CD14-positive monocyte (primary cell): ENCODE data around the gene CDH4. TPM values are rescaled to one million over a fixed set of nuclear protein-coding genes. Genes with fewer than 3 reads are reported as not detected.

Experiments used
- DNase-seq, 3 donors: peaks; one replicate each; pipeline ENCODE4 v3.0.0-alpha.2; 2011 to 2022
- H2AFZ ChIP-seq: 2 replicates; pipeline ENCODE4 v1.6.0; 2012; ENCODE audit warnings: mild to moderate bottlenecking, low read depth, low read length, inconsistent platforms; ENCODE audit not compliant: insufficient read depth, poor library complexity, severe bottlenecking
- H3K27ac ChIP-seq, 2 donors: 1 replicate in 1 of 2; 2 replicates in 1 of 2; pipeline ENCODE4 v1.5.1; 2012 to 2013; ENCODE audit warnings: low read length in 2 of 2, control low read depth in 1 of 2, inconsistent platforms in 1 of 2, low read depth in 1 of 2, mild to moderate bottlenecking in 1 of 2
- H3K27me3 ChIP-seq, 2 donors: one replicate each; pipeline versions ENCODE4 v1.6.0 to v1.6.1; 2011 to 2013; ENCODE audit warnings: low read length in 2 of 2; ENCODE audit not compliant: control insufficient read depth in 2 of 2, insufficient read depth in 2 of 2
- H3K36me3 ChIP-seq, 2 donors: replicated peaks in 1 of 2; 1 replicate in 1 of 2; 2 replicates in 1 of 2; pipeline versions ENCODE4 v1.5.1 to v1.6.1; 2012 to 2013; ENCODE audit warnings: low read length in 2 of 2, control low read depth in 1 of 2, inconsistent platforms in 1 of 2, mild to moderate bottlenecking in 1 of 2; ENCODE audit not compliant: insufficient read depth in 2 of 2, control insufficient read depth in 1 of 2
- H3K4me1 ChIP-seq, 2 donors: 1 replicate in 1 of 2; 2 replicates in 1 of 2; pipeline versions ENCODE4 v1.5.1 to v1.6.1; 2012 to 2013; ENCODE audit warnings: low read length in 2 of 2, control low read depth in 1 of 2, inconsistent platforms in 1 of 2, mild to moderate bottlenecking in 1 of 2, moderate library complexity in 1 of 2; ENCODE audit not compliant: insufficient read depth in 2 of 2, control insufficient read depth in 1 of 2
- H3K4me2 ChIP-seq: replicated peaks from 2 replicates; pipeline ENCODE3; 2012; ENCODE audit warnings: low read length, moderate library complexity, mild to moderate bottlenecking; ENCODE audit not compliant: poor library complexity, severe bottlenecking; ENCODE audit errors: extremely low read depth
- H3K4me3 ChIP-seq, 3 experiments: fragments of 200-600 bp in 1 of 3; sonication (generic) in 1 of 3; replicated peaks in 1 of 3; 1 replicate in 2 of 3; 2 replicates in 1 of 3; pipeline ENCODE4 v1.5.1; 2011 to 2013; ENCODE audit warnings: low read length in 3 of 3, mild to moderate bottlenecking in 3 of 3, control low read depth in 2 of 3, low read depth in 2 of 3, inconsistent platforms in 1 of 3, moderate library complexity in 1 of 3
- H3K79me2 ChIP-seq: 2 replicates; pipeline ENCODE4 v1.6.0; 2012; ENCODE audit warnings: mild to moderate bottlenecking, control low read depth, inconsistent platforms, low read length, moderate library complexity; ENCODE audit not compliant: insufficient read depth
- H3K9ac ChIP-seq: 2 replicates; pipeline ENCODE4 v1.6.0; 2017; ENCODE audit warnings: low read length, mild to moderate bottlenecking; ENCODE audit not compliant: insufficient read depth, poor library complexity, severe bottlenecking
- H3K9me3 ChIP-seq, 2 donors: replicated peaks in 1 of 2; 1 replicate in 1 of 2; 2 replicates in 1 of 2; pipeline versions ENCODE4 v1.5.1 to v1.6.1; 2012 to 2013; ENCODE audit warnings: low read length in 2 of 2, control low read depth in 1 of 2; ENCODE audit not compliant: control insufficient read depth in 1 of 2, insufficient read depth in 1 of 2
- H4K20me1 ChIP-seq: 2 replicates; pipeline ENCODE4 v1.6.0; 2012; ENCODE audit warnings: mild to moderate bottlenecking, low read length, control low read depth, moderate library complexity; ENCODE audit not compliant: insufficient read depth
- H3K27ac Mint-ChIP-seq, 7 donors: one replicate each; pipeline ENCODE4 v1.8.0; 2020; ENCODE audit warnings: mild to moderate bottlenecking in 7 of 7, mixed read lengths in 7 of 7, moderate library complexity in 6 of 7, inconsistent platforms in 2 of 7
- H3K27me3 Mint-ChIP-seq, 3 donors: one replicate each; pipeline ENCODE4 v1.8.0; 2021 to 2022; ENCODE audit warnings: low read depth in 3 of 3, mild to moderate bottlenecking in 3 of 3, mixed read lengths in 3 of 3, moderate library complexity in 3 of 3, inconsistent platforms in 1 of 3
- H3K36me3 Mint-ChIP-seq, 2 donors: one replicate each; pipeline ENCODE4 v1.8.0; 2020; ENCODE audit warnings: mixed read lengths in 2 of 2, inconsistent platforms in 1 of 2, mild to moderate bottlenecking in 1 of 2
- H3K4me1 Mint-ChIP-seq: one replicate; pipeline ENCODE4 v1.8.0; 2020; ENCODE audit warnings: mild to moderate bottlenecking, mixed read lengths
- H3K4me3 Mint-ChIP-seq, 2 donors: one replicate each; pipeline ENCODE4 v1.8.0; 2020; ENCODE audit warnings: mild to moderate bottlenecking in 2 of 2, mixed read lengths in 2 of 2, moderate library complexity in 1 of 2
- H3K9me3 Mint-ChIP-seq, 7 donors: one replicate each; pipeline ENCODE4 v1.8.0; 2020 to 2022; ENCODE audit warnings: mixed read lengths in 7 of 7, mild to moderate bottlenecking in 6 of 7, moderate library complexity in 6 of 7, inconsistent platforms in 2 of 7
- CTCF ChIP-seq: fragments of 200-600 bp; IDR thresholded peaks from one replicate; pipeline ENCODE4 v1.8.0; 2022; ENCODE audit warnings: antibody characterized with exemption, mild to moderate bottlenecking
- WGBS: methylation state at CpG from one replicate; pipeline ENCODE4 v1.1.5; 2013; ENCODE audit warnings: missing lambda C conversion rate; ENCODE audit not compliant: insufficient coverage; 5-methylcytosine and 5-hydroxymethylcytosine counted together
- intact Hi-C, 2 donors: fragments of 100-400 bp; cut with micrococcal nuclease; formaldehyde crosslinking; loops; one replicate each; pipeline versions ENCODE4 v1.15.0 to v1.15.1; 2023
- polyA plus RNA-seq, 3 donors: library from polyadenylated mRNA; depleted of rRNA in 1 of 3; unstranded in 2 of 3; stranded (reverse) in 1 of 3; fragments of 300-500 nt in 2 of 3; fragments of >200 nt in 1 of 3; fragmentation: Illumina TruSeq in 2 of 3; gene quantifications; 1 replicate in 2 of 3; 2 replicates in 1 of 3; pipeline ENCODE4 v1.2.3, GENCODE V29; 2012 to 2021

Gene CDH4
- polyA plus RNA-seq, 3 donors: not detected

DNA sequence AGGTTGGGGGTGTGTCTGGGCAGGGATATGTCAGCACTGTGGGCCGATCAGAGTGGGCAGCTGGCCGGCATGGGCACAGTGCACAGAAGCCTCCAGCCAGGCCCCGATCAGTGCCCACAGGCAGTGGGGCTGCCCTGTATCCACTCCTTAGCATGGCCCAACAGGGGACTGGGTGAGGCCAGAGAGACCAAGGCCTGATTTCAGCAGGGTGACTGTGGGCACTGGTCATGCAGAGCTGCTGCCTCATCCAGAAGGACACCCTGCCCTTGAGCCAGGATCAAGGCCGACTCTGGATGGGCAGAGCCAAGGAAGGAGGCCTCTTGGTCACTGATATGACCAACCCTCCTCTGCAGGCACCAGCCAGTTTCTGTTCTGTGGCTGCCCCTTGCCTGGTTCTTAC lies 159.7 kb downstream of the CDH4 start:
- no peaks in the 10 kb centered on the region for H3K27me3 ChIP-seq
- intact Hi-C loops: no loop called here
- no peak for TF ChIP-seq CTCF
- H3K4me1 ChIP-seq: no peaks in the 10 kb centered on the region
- H3K79me2 ChIP-seq: no peaks in the 10 kb centered on the region
- no peaks in the 10 kb centered on the region for H3K36me3 ChIP-seq
- H3K27ac ChIP-seq: no peak overlapping the region
- H3K9me3 ChIP-seq: peaks cover 61 to 85% of the 10 kb centered on the region in 2 donors
- no peak overlapping the region for H3K27ac Mint-ChIP-seq
- H3K27me3 Mint-ChIP-seq: no peaks in the 10 kb centered on the region
- no peak overlapping the region for H3K4me3 Mint-ChIP-seq
- WGBS: 95% methylated on average over 4 of the region's 4 CpGs
- no peak overlapping the region for H3K9ac ChIP-seq
- no peak overlapping the region for H2AFZ ChIP-seq
- H3K4me1 Mint-ChIP-seq: no peaks in the 10 kb centered on the region
- peaks cover 11 to 48% (median 40%) of the 10 kb centered on the region in 7 donors for H3K9me3 Mint-ChIP-seq
- no peaks in the 10 kb centered on the region for H3K36me3 Mint-ChIP-seq
- H3K4me2 ChIP-seq: no peak overlapping the region
- no peak for DNase-seq
- H3K4me3 ChIP-seq: no peak overlapping the region
- H4K20me1 ChIP-seq: no peaks in the 10 kb centered on the region

DNA sequence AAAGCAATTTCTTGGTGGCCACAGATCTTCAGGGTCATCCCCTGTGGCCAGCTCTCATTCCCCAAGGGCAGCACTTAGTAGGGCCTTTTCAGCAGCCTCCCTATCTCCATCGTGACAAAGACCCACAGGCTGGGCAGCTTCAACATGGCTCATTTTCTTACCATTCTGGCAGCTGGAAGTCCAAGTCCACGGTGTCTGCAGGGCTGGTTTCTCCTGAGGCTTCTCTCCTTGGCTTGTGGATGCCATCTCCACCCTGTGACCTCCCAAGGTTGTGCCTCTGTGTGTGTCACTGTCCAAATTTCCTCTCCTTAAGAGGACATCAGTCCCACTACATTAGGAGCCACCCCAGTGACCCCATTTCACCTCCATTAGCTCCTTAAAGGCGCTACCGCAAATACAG lies 161.7 kb downstream of the CDH4 start:
- H3K9me3 ChIP-seq: peaks cover 55 to 90% of the 10 kb centered on the region in 2 donors
- Mint-ChIP-seq H3K9me3 (peaks cover 9 to 52% (median 44%) of the 10 kb centered on the region in 7 donors), H3K4me3 (no peak overlapping the region), H3K27ac (no peak overlapping the region), H3K27me3 (peaks cover 0 to 2% (median 0%) of the 10 kb centered on the region in 3 donors), H3K4me1 (no peaks in the 10 kb centered on the region), H3K36me3 (no peaks in the 10 kb centered on the region)
- no peaks in the 10 kb centered on the region for H4K20me1 ChIP-seq
- intact Hi-C loops: no loop called here
- H3K36me3 ChIP-seq: no peaks in the 10 kb centered on the region
- H3K4me2 ChIP-seq: no peak overlapping the region
- no peaks in the 10 kb centered on the region for H3K27me3 ChIP-seq
- H3K79me2 ChIP-seq: no peaks in the 10 kb centered on the region
- no peaks in the 10 kb centered on the region for H3K4me1 ChIP-seq
- no peak overlapping the region for H3K9ac ChIP-seq
- TF ChIP-seq CTCF: no peak
- no peak overlapping the region for H2AFZ ChIP-seq
- no peak for DNase-seq
- H3K27ac ChIP-seq: no peak overlapping the region
- no peak overlapping the region for H3K4me3 ChIP-seq
- 89% methylated on average over 4 of the region's 4 CpGs for WGBS
